ENCODE data around the gene RORC. TPM values are rescaled to one million over a fixed set of nuclear protein-coding genes. Genes with fewer than 3 reads are reported as not detected.

RORC gene
- polyA plus RNA-seq, 1 donor, result 8.7 TPM

DNA sequence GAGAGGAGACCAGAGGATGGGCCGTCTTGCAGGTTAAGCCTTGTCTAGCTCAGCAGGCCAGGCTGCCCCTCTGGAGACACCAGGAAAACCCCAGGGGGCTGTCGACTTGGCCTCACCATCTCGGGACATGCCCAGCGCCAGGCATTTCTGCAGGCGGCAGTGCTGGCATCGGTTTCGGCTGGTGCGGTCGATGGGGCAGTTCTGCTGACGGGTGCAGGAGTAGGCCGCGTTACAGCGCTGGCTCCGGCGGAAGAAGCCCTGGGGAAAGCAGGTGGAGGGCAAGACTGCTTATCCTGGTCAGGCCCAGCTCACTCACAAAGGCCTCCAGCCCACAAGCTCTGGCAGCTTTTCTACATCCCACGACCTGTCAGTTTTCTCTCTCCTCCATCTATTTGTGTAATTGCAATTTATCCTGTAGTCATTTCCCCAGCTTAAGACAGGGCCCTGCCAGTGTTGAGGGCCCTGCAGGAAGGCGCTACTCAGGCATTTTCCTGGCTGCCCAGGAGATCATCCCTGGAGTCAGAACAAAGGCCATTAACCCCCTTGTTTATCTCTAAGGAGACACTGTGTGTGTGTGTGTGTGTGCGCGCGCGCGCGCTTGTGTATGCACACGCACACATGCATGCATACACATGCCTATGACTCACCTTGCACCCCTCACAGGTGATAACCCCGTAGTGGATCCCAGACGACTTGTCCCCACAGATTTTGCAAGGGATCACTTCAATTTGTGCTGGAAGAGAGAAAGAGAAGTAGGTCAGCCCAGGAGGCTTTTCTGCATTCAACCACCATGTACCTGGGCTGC lies 14.9 kb downstream of the RORC start:
- no peaks in the 10 kb centered on the region for H3K27me3 ChIP-seq (ENCODE audit: control insufficient read depth, insufficient read depth, low read length)
- no peaks in the 10 kb centered on the region for H3K9me3 ChIP-seq (ENCODE audit: control insufficient read depth, low read depth, low read length)
- peaks cover 8% of the 10 kb centered on the region for H3K4me1 ChIP-seq (ENCODE audit: control insufficient read depth, insufficient read depth, low read length)
- H3K4me3 ChIP-seq (ENCODE audit: low read length), result no peak overlapping the region
- WGBS (ENCODE audit: insufficient coverage, low lambda C conversion rate), result no CpG with 5 or more reads among the region's 26 CpGs
- no peaks in the 10 kb centered on the region for H3K36me3 ChIP-seq (ENCODE audit: control insufficient read depth, insufficient read depth, low read length)
- peak; percentile 67 to 86 for DNase-seq
- no peak overlapping the region for H3K27ac ChIP-seq (ENCODE audit: low read length)

- no peaks in the 10 kb centered on the region for H3K27me3 ChIP-seq (ENCODE audit: control insufficient read depth, insufficient read depth, low read length)
- H3K4me3 ChIP-seq (ENCODE audit: low read length), result no peak overlapping the region
- no peaks in the 10 kb centered on the region for H3K9me3 ChIP-seq (ENCODE audit: control insufficient read depth, low read depth, low read length)
- no peaks in the 10 kb centered on the region for H3K36me3 ChIP-seq (ENCODE audit: control insufficient read depth, insufficient read depth, low read length)
- H3K27ac ChIP-seq (ENCODE audit: low read length), result no peak overlapping the region
- WGBS (ENCODE audit: insufficient coverage, low lambda C conversion rate), result no CpG with 5 or more reads among the region's 12 CpGs
- peaks cover 8% of the 10 kb centered on the region for H3K4me1 ChIP-seq (ENCODE audit: control insufficient read depth, insufficient read depth, low read length)
- DNase-seq, result no peak
Measured at GRCh38 chr1:151815716-151816327, 15.8 kb downstream of the RORC start.

- H3K27me3 ChIP-seq (ENCODE audit: control insufficient read depth, insufficient read depth, low read length), result no peaks in the 10 kb centered on the region
- peaks cover 8% of the 10 kb centered on the region for H3K4me1 ChIP-seq (ENCODE audit: control insufficient read depth, insufficient read depth, low read length)
- no peaks in the 10 kb centered on the region for H3K36me3 ChIP-seq (ENCODE audit: control insufficient read depth, insufficient read depth, low read length)
- H3K9me3 ChIP-seq (ENCODE audit: control insufficient read depth, low read depth, low read length), result no peaks in the 10 kb centered on the region
- no peak for DNase-seq
- H3K4me3 ChIP-seq (ENCODE audit: low read length), result no peak overlapping the region
- no CpG with 5 or more reads among the region's 8 CpGs for WGBS (ENCODE audit: insufficient coverage, low lambda C conversion rate)
- no peak overlapping the region for H3K27ac ChIP-seq (ENCODE audit: low read length)
Measured at GRCh38 chr1:151814971-151815545, 16.5 kb downstream of the RORC start.

DNA sequence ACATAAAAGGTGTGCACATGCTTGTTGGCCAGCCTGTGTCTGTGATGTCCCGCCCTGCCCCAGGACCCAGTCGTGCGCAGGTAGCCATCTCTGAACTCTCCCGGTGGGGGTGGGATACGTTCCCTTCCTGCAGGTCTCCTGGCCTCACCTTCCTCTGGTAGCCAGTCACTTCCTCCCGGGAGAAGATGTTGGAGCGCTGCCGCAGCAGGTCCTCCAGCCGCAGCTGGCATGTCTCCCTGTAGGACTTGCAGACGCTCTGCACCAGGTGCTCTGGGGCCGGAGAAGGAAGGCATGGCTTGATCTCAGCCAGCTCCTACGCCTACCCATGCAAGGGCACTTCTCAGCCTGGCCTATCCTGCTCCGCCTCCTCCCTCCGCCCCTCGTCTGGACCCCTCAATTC lies 17.2 kb downstream of the RORC start:
- WGBS (ENCODE audit: insufficient coverage, low lambda C conversion rate), result no CpG with 5 or more reads among the region's 15 CpGs
- H3K36me3 ChIP-seq (ENCODE audit: control insufficient read depth, insufficient read depth, low read length), result no peaks in the 10 kb centered on the region
- H3K27me3 ChIP-seq (ENCODE audit: control insufficient read depth, insufficient read depth, low read length), result no peaks in the 10 kb centered on the region

GRCh38 chr1:151813271-151813977 lies 18.2 kb downstream of the RORC start:
- Histone ChIP-seq H3K4me3 (ENCODE audit: low read length) (no peak overlapping the region), H3K4me1 (ENCODE audit: control insufficient read depth, insufficient read depth, low read length) (peaks cover 8% of the 10 kb centered on the region), H3K36me3 (ENCODE audit: control insufficient read depth, insufficient read depth, low read length) (no peaks in the 10 kb centered on the region), H3K27me3 (ENCODE audit: control insufficient read depth, insufficient read depth, low read length) (no peaks in the 10 kb centered on the region), H3K27ac (ENCODE audit: low read length) (no peak overlapping the region), H3K9me3 (ENCODE audit: control insufficient read depth, low read depth, low read length) (no peaks in the 10 kb centered on the region)
- DNase-seq, result no peak
- WGBS (ENCODE audit: insufficient coverage, low lambda C conversion rate), result no CpG with 5 or more reads among the region's 12 CpGs

More for the DNA sequence above, 17.2 kb downstream of the RORC start:
- H3K27ac ChIP-seq (ENCODE audit: low read length), result no peak overlapping the region
- DNase-seq, result no peak
- H3K4me3 ChIP-seq (ENCODE audit: low read length), result no peak overlapping the region
- H3K4me1 ChIP-seq (ENCODE audit: control insufficient read depth, insufficient read depth, low read length), result peaks cover 8% of the 10 kb centered on the region
- no peaks in the 10 kb centered on the region for H3K9me3 ChIP-seq (ENCODE audit: control insufficient read depth, low read depth, low read length)

- no peak for DNase-seq
- H3K27ac ChIP-seq (ENCODE audit: low read length), result no peak overlapping the region
- no peaks in the 10 kb centered on the region for H3K4me1 ChIP-seq (ENCODE audit: control insufficient read depth, insufficient read depth, low read length)
- H3K27me3 ChIP-seq (ENCODE audit: control insufficient read depth, insufficient read depth, low read length), result no peaks in the 10 kb centered on the region
- no peaks in the 10 kb centered on the region for H3K36me3 ChIP-seq (ENCODE audit: control insufficient read depth, insufficient read depth, low read length)
- no peaks in the 10 kb centered on the region for H3K9me3 ChIP-seq (ENCODE audit: control insufficient read depth, low read depth, low read length)
- H3K4me3 ChIP-seq (ENCODE audit: low read length), result no peak overlapping the region
- WGBS (ENCODE audit: insufficient coverage, low lambda C conversion rate), result no CpG with 5 or more reads among the region's 9 CpGs
Measured at GRCh38 chr1:151811181-151811580, 20.4 kb downstream of the RORC start.

DNA sequence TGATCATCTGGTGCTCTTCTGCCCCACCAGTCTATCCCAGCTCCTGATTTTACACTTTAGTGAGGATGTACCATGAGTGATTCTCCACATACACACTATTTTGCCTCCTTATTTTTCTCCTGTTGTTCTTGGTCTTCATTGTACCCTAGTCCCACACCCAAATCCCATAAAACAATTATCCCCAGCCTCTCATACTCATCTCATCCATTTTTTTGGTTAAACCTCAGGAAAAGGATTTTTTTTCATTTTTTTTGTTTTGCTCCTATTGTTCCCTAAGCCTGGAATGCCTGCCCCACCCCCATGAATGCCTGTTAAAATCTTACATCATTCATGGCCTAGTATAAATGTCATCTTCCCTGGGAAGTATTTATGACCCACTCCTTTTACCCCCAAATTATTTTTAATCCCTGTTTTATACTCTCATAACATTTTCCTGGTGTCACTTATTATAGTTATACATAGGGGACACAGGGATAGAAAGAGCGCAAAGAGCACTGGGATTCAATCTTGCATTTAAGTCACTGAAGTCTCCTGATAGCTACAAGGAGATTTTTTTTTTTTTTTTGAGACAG lies 21.5 kb downstream of the RORC start:
- no peak overlapping the region for H3K27ac ChIP-seq (ENCODE audit: low read length)
- 100% methylated on average over 1 of the region's 1 CpG for WGBS (ENCODE audit: insufficient coverage, low lambda C conversion rate)
- no peaks in the 10 kb centered on the region for H3K9me3 ChIP-seq (ENCODE audit: control insufficient read depth, low read depth, low read length)
- H3K4me3 ChIP-seq (ENCODE audit: low read length), result no peak overlapping the region
- DNase-seq, result no peak
- H3K36me3 ChIP-seq (ENCODE audit: control insufficient read depth, insufficient read depth, low read length), result no peaks in the 10 kb centered on the region
- peaks cover 6% of the 10 kb centered on the region for H3K27me3 ChIP-seq (ENCODE audit: control insufficient read depth, insufficient read depth, low read length)
- H3K4me1 ChIP-seq (ENCODE audit: control insufficient read depth, insufficient read depth, low read length), result no peaks in the 10 kb centered on the region

- H3K27ac ChIP-seq (ENCODE audit: low read length), result no peak overlapping the region
- no peaks in the 10 kb centered on the region for H3K36me3 ChIP-seq (ENCODE audit: control insufficient read depth, insufficient read depth, low read length)
- 60% methylated on average over 1 of the region's 8 CpGs for WGBS (ENCODE audit: insufficient coverage, low lambda C conversion rate)
- no peaks in the 10 kb centered on the region for H3K9me3 ChIP-seq (ENCODE audit: control insufficient read depth, low read depth, low read length)
- H3K4me3 ChIP-seq (ENCODE audit: low read length), result no peak overlapping the region
- peaks cover 13% of the 10 kb centered on the region for H3K27me3 ChIP-seq (ENCODE audit: control insufficient read depth, insufficient read depth, low read length)
- no peaks in the 10 kb centered on the region for H3K4me1 ChIP-seq (ENCODE audit: control insufficient read depth, insufficient read depth, low read length)
- no peak for DNase-seq
Measured at GRCh38 chr1:151809290-151809984, 22.2 kb downstream of the RORC start.

DNA sequence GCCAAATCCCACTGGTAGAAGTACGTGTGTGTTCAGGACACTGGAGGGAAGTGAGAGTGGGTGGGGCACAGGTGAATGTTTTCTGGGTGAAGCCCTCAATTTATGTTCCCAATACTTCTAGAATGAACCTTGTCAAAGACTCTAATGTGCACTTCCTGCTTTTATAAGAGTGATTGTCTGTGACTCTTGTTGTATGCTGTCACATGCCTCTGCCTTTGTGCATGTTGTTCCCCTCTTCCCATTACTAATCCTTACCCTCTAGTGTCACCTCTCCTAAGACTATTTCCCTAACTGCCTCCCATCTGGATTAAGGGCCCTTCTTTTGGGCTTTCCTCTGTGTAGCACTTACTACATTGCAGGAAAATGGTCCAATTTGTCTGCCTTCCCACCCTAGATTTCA lies 23.8 kb downstream of the RORC start:
- Histone ChIP-seq H3K36me3 (ENCODE audit: control insufficient read depth, insufficient read depth, low read length) (no peaks in the 10 kb centered on the region), H3K27ac (ENCODE audit: low read length) (no peak overlapping the region), H3K4me3 (ENCODE audit: low read length) (no peak overlapping the region), H3K4me1 (ENCODE audit: control insufficient read depth, insufficient read depth, low read length) (no peaks in the 10 kb centered on the region), H3K27me3 (ENCODE audit: control insufficient read depth, insufficient read depth, low read length) (peaks cover 24% of the 10 kb centered on the region), H3K9me3 (ENCODE audit: control insufficient read depth, low read depth, low read length) (no peaks in the 10 kb centered on the region)
- WGBS (ENCODE audit: insufficient coverage, low lambda C conversion rate), result no CpG with 5 or more reads among the region's 1 CpG
- DNase-seq, result no peak
